SK-N-SH (cell line): ENCODE measurements around the gene BAIAP2. TPM values are rescaled to one million over a fixed set of nuclear protein-coding genes. Genes with fewer than 3 reads are reported as not detected.
A peak's percentile ranks its signal among the peaks of the same experiment; 100 is the strongest.

Source experiments
- CTCF ChIA-PET: fragments of 300-600, 350-600 bp; formaldehyde crosslinking; extraction: SDS; loops from one replicate; lab custom pipeline; 2021; lab: Yijun Ruan, JAX
- POLR2A ChIA-PET: fragments of 350-600 bp; sonication (Branson Sonifier 250); formaldehyde crosslinking; extraction: SDS; loops from one replicate; lab custom pipeline; 2020; ENCODE audit warnings: antibody characterized with exemption, inconsistent platforms; lab: Yijun Ruan, JAX
- DNase-seq: peaks from one replicate; pipeline ENCODE4 v3.0.0; 2012
- H2AFZ ChIP-seq: fragments of 200-600 bp; sonication (generic); 2 replicates; pipeline ENCODE4 v1.8.1; 2016; ENCODE audit warnings: antibody characterized with exemption, mild to moderate bottlenecking, low read depth
- H3F3A ChIP-seq: fragments of 200-600 bp; sonication (generic); replicated peaks from 2 replicates; pipeline ENCODE3; 2016; ENCODE audit warnings: antibody characterized with exemption, mild to moderate bottlenecking; ENCODE audit not compliant: insufficient read depth
- H3K27ac ChIP-seq, 2 experiments: fragments of 200-500 bp in 1 of 2; fragments of 200-600 bp in 1 of 2; sonication (Bioruptor generic) in 1 of 2; sonication (generic), shearing (Covaris generic) in 1 of 2; 2 replicates each; pipeline versions ENCODE4 v1.5.1 to v1.6.1; 2014 to 2016; ENCODE audit warnings: low read depth in 2 of 2, inconsistent platforms in 1 of 2, low read length in 1 of 2, mild to moderate bottlenecking in 1 of 2, mixed read lengths in 1 of 2
- H3K27me3 ChIP-seq: fragments of 200-600 bp; sonication (generic), shearing (Covaris generic); 2 replicates; pipeline ENCODE4 v1.6.1; 2016; ENCODE audit warnings: mixed run types; ENCODE audit not compliant: insufficient read depth
- H3K36me3 ChIP-seq, 2 experiments: fragments of 200-500 bp in 1 of 2; fragments of 200-600 bp in 1 of 2; sonication (Bioruptor generic) in 1 of 2; sonication (generic) in 1 of 2; replicated peaks in 1 of 2; 2 replicates each; pipeline versions ENCODE3 to v1.5.1; 2014 to 2016; ENCODE audit warnings: low read length in 1 of 2, mild to moderate bottlenecking in 1 of 2; ENCODE audit not compliant: insufficient read depth in 2 of 2, control insufficient read depth in 1 of 2
- H3K4me1 ChIP-seq, 2 experiments: fragments of 200-500 bp in 1 of 2; fragments of 200-600 bp in 1 of 2; sonication (Bioruptor generic) in 1 of 2; sonication (generic), shearing (Covaris generic) in 1 of 2; 2 replicates each; pipeline versions ENCODE4 v1.5.1 to v1.6.1; 2014 to 2016; ENCODE audit warnings: low read depth in 1 of 2, low read length in 1 of 2, mixed run types in 1 of 2; ENCODE audit not compliant: insufficient read depth in 2 of 2, control insufficient read depth in 1 of 2
- H3K4me2 ChIP-seq: fragments of 200-600 bp; sonication (generic), shearing (Covaris generic); 2 replicates; pipeline ENCODE4 v1.6.1; 2017; ENCODE audit warnings: mixed run types
- H3K4me3 ChIP-seq, 2 experiments: fragments of 200-500 bp in 1 of 2; fragments of 200-600 bp in 1 of 2; sonication (Bioruptor generic) in 1 of 2; sonication (generic), shearing (Covaris generic) in 1 of 2; 2 replicates each; pipeline versions ENCODE4 v1.5.1 to v1.8.1; 2014 to 2016; ENCODE audit warnings: low read depth in 2 of 2, inconsistent platforms in 1 of 2, low read length in 1 of 2, mild to moderate bottlenecking in 1 of 2, mixed read lengths in 1 of 2, moderate library complexity in 1 of 2
- H3K79me2 ChIP-seq: fragments of 200-600 bp; sonication (generic); 2 replicates; pipeline ENCODE4 v1.8.1; 2017; ENCODE audit warnings: mild to moderate bottlenecking; ENCODE audit not compliant: insufficient read depth
- H3K9ac ChIP-seq: fragments of 200-600 bp; sonication (generic); 2 replicates; pipeline ENCODE4 v1.6.1; 2017; ENCODE audit warnings: mixed run types
- H3K9me2 ChIP-seq: fragments of 200-600 bp; sonication (generic); 2 replicates; pipeline ENCODE4 v1.6.1; 2017; ENCODE audit warnings: mixed run types
- H3K9me3 ChIP-seq: fragments of 200-600 bp; sonication (generic); 2 replicates; pipeline ENCODE4 v1.6.1; 2017; ENCODE audit warnings: mixed run types, mild to moderate bottlenecking, moderate library complexity
- H4K20me1 ChIP-seq: fragments of 200-600 bp; sonication (generic); 2 replicates; pipeline ENCODE4 v1.6.1; 2017; ENCODE audit warnings: mild to moderate bottlenecking, mixed run types; ENCODE audit not compliant: insufficient read depth
- ELF1 ChIP-seq: IDR thresholded peaks from 2 replicates; pipeline ENCODE4 v1.4.0; 2012
- EP300 ChIP-seq, 2 experiments: IDR thresholded peaks; 2 replicates each; pipeline versions ENCODE4 v1.4.0 to v1.6.1; 2012; ENCODE audit warnings: borderline replicate concordance in 1 of 2, low read depth in 1 of 2, low read length in 1 of 2
- FOXJ3 ChIP-seq: sonication (generic); formaldehyde crosslinking; IDR thresholded peaks from 2 replicates; pipeline ENCODE4 v1.5.1; 2020; ENCODE audit warnings: mild to moderate bottlenecking, missing genetic modification reagents
- FOXM1 ChIP-seq: IDR thresholded peaks from 2 replicates; pipeline ENCODE4 v1.4.0; 2012; ENCODE audit warnings: low read depth, mild to moderate bottlenecking
- GABPA ChIP-seq: IDR thresholded peaks from 2 replicates; pipeline ENCODE4 v1.4.0; 2012; ENCODE audit warnings: low read depth, mild to moderate bottlenecking
- MEF2A ChIP-seq: IDR thresholded peaks from 2 replicates; pipeline ENCODE4 v1.4.0; 2012; ENCODE audit warnings: low read depth, borderline replicate concordance
- MXI1 ChIP-seq: IDR thresholded peaks from 2 replicates; pipeline ENCODE4 v1.6.1; 2012; ENCODE audit warnings: mild to moderate bottlenecking, low read depth, low read length, improper control_type of control experiment
- NFIC ChIP-seq: IDR thresholded peaks from 2 replicates; pipeline ENCODE4 v1.4.0; 2012; ENCODE audit warnings: borderline replicate concordance
- PBX3 ChIP-seq: IDR thresholded peaks from 2 replicates; pipeline ENCODE4; 2012
- POLR2AphosphoS5 ChIP-seq: IDR thresholded peaks from 2 replicates; pipeline ENCODE4 v1.6.1; 2012; ENCODE audit warnings: low read depth, low read length
- RAD21 ChIP-seq: IDR thresholded peaks from 2 replicates; pipeline ENCODE4 v1.6.1; 2012; ENCODE audit warnings: mild to moderate bottlenecking, low read length
- RCOR1 ChIP-seq: fragments of 150-350 bp; IDR thresholded peaks from 2 replicates; pipeline ENCODE4 v1.6.1; 2017; ENCODE audit warnings: antibody characterized with exemption, low read length
- RFX5 ChIP-seq: IDR thresholded peaks from 2 replicates; pipeline ENCODE4 v1.6.1; 2012; ENCODE audit warnings: mild to moderate bottlenecking, improper control_type of control experiment, low read length
- TCF12 ChIP-seq: IDR thresholded peaks from 2 replicates; pipeline ENCODE4 v1.4.0; 2012
- TEAD4 ChIP-seq: IDR thresholded peaks from 2 replicates; pipeline ENCODE4 v1.4.0; 2012; ENCODE audit warnings: mild to moderate bottlenecking, borderline replicate concordance; ENCODE audit not compliant: insufficient read depth
- YY1 ChIP-seq: IDR thresholded peaks from 2 replicates; pipeline ENCODE4 v1.4.0; 2012; ENCODE audit warnings: low read depth, mild to moderate bottlenecking
- WGBS: methylation state at CpG from one replicate; pipeline ENCODE4 v1.1.6; 2017; ENCODE audit warnings: low lambda C conversion rate; 5-methylcytosine and 5-hydroxymethylcytosine counted together
- polyA plus RNA-seq, 3 experiments: library from polyadenylated mRNA; depleted of rRNA; stranded (reverse); fragments of >200 nt; gene quantifications; 2 replicates each; pipeline ENCODE4 v1.2.3, GENCODE V29; 2012
- TF ChIP-seq, protein P1 (sequence below): IDR thresholded peaks from 2 replicates; pipeline ENCODE4 v1.6.1; 2012; ENCODE audit warnings: mild to moderate bottlenecking, low read depth, low read length, moderate library complexity
- TF ChIP-seq, protein P2 (sequence below): fragments of 150-350 bp; IDR thresholded peaks from 2 replicates; pipeline ENCODE4 v1.6.1; 2016; ENCODE audit warnings: mild to moderate bottlenecking, low read depth, low read length
- TF ChIP-seq, protein P3 (sequence below): fragments of 200-600 bp; sonication (generic); IDR thresholded peaks from 2 replicates; pipeline ENCODE4 v1.6.1; 2017; ENCODE audit warnings: antibody characterized with exemption, mild to moderate bottlenecking, moderate library complexity
- TF ChIP-seq, protein P4 (sequence below): fragments of 150-350 bp; IDR thresholded peaks from 2 replicates; pipeline ENCODE4 v1.6.1; 2017; ENCODE audit warnings: antibody characterized with exemption, low read length, low read depth, borderline replicate concordance
- TF ChIP-seq, protein P5 (sequence below): IDR thresholded peaks from 2 replicates; pipeline ENCODE4 v1.4.0; 2012; ENCODE audit warnings: low read depth

The BAIAP2 gene
- polyA plus RNA-seq, 1 of the 3 experiments (the other 2 are of a cell fraction) = 19.8 TPM

DNA sequence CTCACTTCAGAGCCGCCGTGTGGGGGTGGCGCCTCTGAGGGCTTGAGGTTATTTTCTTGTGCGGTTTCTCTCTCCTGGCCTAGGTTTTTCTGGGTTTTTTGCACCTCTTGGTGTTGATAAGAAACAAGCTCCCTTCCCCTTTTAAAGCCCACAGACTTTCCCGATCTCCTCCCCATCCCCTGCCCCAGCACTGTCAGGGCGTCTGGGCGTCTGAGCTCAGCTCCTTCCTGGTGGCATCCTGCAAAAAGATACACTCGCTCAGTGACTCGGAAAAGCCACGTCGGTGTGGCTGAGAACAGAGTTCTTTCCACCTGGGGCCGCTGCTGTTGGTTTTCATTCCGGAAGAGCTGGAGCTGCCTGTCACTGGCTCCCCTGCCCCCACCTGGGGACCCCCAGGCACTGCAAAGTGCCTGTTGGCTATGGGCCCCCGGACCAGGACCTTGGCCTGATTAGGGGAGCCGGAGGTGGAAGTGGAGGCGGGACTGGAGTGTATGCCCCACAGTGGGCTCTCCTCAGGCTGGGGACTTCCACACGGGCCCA lies 14.5 kb downstream of the BAIAP2 start (continued):
- TF ChIP-seq PBX3 (no peak), TCF12 (no peak), FOXJ3 (no peak), NFIC (no peak)
- TF ChIP-seq, protein P1, sequence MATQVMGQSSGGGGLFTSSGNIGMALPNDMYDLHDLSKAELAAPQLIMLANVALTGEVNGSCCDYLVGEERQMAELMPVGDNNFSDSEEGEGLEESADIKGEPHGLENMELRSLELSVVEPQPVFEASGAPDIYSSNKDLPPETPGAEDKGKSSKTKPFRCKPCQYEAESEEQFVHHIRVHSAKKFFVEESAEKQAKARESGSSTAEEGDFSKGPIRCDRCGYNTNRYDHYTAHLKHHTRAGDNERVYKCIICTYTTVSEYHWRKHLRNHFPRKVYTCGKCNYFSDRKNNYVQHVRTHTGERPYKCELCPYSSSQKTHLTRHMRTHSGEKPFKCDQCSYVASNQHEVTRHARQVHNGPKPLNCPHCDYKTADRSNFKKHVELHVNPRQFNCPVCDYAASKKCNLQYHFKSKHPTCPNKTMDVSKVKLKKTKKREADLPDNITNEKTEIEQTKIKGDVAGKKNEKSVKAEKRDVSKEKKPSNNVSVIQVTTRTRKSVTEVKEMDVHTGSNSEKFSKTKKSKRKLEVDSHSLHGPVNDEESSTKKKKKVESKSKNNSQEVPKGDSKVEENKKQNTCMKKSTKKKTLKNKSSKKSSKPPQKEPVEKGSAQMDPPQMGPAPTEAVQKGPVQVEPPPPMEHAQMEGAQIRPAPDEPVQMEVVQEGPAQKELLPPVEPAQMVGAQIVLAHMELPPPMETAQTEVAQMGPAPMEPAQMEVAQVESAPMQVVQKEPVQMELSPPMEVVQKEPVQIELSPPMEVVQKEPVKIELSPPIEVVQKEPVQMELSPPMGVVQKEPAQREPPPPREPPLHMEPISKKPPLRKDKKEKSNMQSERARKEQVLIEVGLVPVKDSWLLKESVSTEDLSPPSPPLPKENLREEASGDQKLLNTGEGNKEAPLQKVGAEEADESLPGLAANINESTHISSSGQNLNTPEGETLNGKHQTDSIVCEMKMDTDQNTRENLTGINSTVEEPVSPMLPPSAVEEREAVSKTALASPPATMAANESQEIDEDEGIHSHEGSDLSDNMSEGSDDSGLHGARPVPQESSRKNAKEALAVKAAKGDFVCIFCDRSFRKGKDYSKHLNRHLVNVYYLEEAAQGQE = no peak

DNA sequence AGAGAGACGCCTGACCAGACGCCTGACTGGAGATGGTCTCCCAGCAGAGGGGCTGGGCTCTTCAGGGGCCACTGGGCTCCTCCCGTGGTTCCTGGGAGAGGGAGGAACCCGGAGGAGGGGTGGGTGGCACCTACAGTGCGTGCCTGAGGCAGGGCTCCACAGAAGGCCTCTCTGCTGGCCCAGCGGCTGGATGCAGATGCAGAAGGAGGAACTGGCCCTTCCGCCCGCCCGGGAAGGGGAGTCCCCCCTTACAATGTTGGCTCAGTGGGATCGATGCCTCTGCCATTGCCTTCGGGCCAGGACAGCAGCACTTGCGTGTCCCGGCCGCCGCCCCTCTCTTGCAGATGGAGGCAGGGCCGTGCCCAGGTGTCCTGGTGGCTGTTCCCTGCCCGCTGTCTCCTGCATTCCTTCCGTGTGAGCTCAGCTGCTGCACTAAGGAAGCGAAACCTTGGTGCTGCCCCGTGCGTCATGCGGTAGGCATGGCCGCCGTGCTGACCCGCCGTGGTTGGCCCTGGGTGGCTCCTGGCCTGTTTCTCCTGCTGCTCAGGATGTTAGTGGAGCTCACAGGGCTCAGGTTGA lies 15.1 kb downstream of the BAIAP2 start:
- TF ChIP-seq GABPA (no peak), ELF1 (no peak), MXI1 (no peak), TEAD4 (no peak), RAD21 (no peak), RFX5 (no peak), FOXJ3 (no peak), FOXM1 (no peak), POLR2AphosphoS5 (no peak), MEF2A (no peak), RCOR1 (no peak), YY1 (no peak), EP300 (IDR thresholded peaks at IDR 0.05; ENCODE audit: borderline replicate concordance in 1 of 2, low read depth in 1 of 2, low read length in 1 of 2) (no peak)
- TF ChIP-seq, protein P2, sequence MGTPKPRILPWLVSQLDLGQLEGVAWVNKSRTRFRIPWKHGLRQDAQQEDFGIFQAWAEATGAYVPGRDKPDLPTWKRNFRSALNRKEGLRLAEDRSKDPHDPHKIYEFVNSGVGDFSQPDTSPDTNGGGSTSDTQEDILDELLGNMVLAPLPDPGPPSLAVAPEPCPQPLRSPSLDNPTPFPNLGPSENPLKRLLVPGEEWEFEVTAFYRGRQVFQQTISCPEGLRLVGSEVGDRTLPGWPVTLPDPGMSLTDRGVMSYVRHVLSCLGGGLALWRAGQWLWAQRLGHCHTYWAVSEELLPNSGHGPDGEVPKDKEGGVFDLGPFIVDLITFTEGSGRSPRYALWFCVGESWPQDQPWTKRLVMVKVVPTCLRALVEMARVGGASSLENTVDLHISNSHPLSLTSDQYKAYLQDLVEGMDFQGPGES = no peak
- TF ChIP-seq, protein P3, sequence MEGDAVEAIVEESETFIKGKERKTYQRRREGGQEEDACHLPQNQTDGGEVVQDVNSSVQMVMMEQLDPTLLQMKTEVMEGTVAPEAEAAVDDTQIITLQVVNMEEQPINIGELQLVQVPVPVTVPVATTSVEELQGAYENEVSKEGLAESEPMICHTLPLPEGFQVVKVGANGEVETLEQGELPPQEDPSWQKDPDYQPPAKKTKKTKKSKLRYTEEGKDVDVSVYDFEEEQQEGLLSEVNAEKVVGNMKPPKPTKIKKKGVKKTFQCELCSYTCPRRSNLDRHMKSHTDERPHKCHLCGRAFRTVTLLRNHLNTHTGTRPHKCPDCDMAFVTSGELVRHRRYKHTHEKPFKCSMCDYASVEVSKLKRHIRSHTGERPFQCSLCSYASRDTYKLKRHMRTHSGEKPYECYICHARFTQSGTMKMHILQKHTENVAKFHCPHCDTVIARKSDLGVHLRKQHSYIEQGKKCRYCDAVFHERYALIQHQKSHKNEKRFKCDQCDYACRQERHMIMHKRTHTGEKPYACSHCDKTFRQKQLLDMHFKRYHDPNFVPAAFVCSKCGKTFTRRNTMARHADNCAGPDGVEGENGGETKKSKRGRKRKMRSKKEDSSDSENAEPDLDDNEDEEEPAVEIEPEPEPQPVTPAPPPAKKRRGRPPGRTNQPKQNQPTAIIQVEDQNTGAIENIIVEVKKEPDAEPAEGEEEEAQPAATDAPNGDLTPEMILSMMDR = no peak
- TF ChIP-seq, protein P4, sequence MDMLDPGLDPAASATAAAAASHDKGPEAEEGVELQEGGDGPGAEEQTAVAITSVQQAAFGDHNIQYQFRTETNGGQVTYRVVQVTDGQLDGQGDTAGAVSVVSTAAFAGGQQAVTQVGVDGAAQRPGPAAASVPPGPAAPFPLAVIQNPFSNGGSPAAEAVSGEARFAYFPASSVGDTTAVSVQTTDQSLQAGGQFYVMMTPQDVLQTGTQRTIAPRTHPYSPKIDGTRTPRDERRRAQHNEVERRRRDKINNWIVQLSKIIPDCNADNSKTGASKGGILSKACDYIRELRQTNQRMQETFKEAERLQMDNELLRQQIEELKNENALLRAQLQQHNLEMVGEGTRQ = no peak
- TF ChIP-seq, protein P5, sequence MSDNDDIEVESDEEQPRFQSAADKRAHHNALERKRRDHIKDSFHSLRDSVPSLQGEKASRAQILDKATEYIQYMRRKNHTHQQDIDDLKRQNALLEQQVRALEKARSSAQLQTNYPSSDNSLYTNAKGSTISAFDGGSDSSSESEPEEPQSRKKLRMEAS = no peak
- H3F3A ChIP-seq = no peaks in the 10 kb centered on the region
- H4K20me1 ChIP-seq = peaks cover 60% of the 10 kb centered on the region
- POLR2A ChIA-PET = no interaction called here
- no peaks in the 10 kb centered on the region for H3K36me3 ChIP-seq
- H3K4me3 ChIP-seq = no peak overlapping the region
- H3K79me2 ChIP-seq = peaks cover 19% of the 10 kb centered on the region; the same call in 1 of the 2 replicates
- H3K4me2 ChIP-seq = no peak overlapping the region
- H3K9me3 ChIP-seq = no peaks in the 10 kb centered on the region
- H3K4me1 ChIP-seq = peaks cover 9 to 48% of the 10 kb centered on the region in 2 experiments; a peak in 3 of 4 replicates
- H3K9ac ChIP-seq = no peak overlapping the region
- CTCF ChIA-PET = interaction anchor here (1.7 to 3.0 kb wide), 5 partner anchors 26 to 54 kb away, joined by 4 to 13 read pairs (median 7); no protein-coding TSS in a partner anchor
- DNase-seq = peak; percentile 50
- no peak overlapping the region for H3K27ac ChIP-seq
- 93% methylated on average over 10 of the region's 26 CpGs for WGBS
- H2AFZ ChIP-seq = no peak overlapping the region
- no peaks in the 10 kb centered on the region for H3K27me3 ChIP-seq
- H3K9me2 ChIP-seq = no peaks in the 10 kb centered on the region
